K562 treated with DMSO at 1 percent for 24 hours (cell line): ENCODE results near the gene MUC22. TPM values are rescaled to one million over a fixed set of nuclear protein-coding genes. Genes with fewer than 3 reads are reported as not detected.

Source experiments
- total RNA-seq: library from RNA; unstranded; fragments of 300-600 nt; gene quantifications from 2 replicates; pipeline ENCODE4 v1.2.3, GENCODE V29; 2022; ENCODE audit warnings: low read depth; ENCODE audit not compliant: insufficient read depth

MUC22 gene
- total RNA-seq: not detected in 2 replicates

DNA sequence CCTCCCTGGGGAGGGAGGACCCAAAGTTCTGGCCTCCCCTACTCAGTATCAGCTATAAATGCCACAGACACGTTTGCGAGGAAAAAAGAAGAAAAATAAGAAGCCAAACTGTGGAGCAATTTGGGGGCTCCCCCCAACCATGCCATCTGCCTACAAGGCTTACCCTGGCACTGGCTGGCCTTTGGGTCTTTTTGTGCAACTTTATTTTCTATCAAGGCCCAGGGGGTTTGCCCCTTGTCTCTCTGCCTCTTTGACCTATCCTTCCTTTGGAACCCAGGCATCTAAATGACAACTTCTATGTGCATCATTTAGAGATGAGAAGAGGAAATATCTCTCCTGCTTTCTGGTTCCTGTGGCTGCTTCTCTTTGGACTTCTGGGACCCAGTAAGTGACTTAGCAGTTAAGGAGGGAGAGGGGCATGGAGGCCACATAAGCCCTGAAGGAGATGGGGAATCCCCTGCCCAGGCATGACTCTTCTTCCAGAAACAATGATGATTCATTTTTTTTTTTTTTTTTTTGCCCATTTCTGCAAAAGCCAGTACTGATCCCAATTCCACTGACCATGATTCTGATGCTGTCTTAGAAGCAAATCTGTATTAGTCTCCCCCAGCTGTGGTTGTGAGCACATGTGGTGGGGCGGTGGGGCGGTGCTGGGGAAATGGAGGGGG lies at the start of gene MUC22:
TSS of gene MUC22 (plus strand) at position 82 of the 668 bp plus-strand sequence. CDS start at position 315, 233 bp downstream.

GRCh38 chr6:30983439-30983838 lies 26.8 kb upstream of the MUC22 start, which contains the start of gene MUC21:
TSS of gene MUC21 (plus strand) at chr6:30983718. CDS start at chr6:30983959, 241 bp downstream.

Other genes with a start within 250 kb of the MUC22 start
- gene DDR1, start 126.0 kb upstream of the MUC22 start, total RNA-seq: 79.0 and 87.6 TPM in 2 replicates
- 43.0 and 44.3 TPM in 2 replicates for gene GTF2H4, start 102.3 kb upstream of the MUC22 start, total RNA-seq
- gene VARS2, start 96.2 kb upstream of the MUC22 start, total RNA-seq: 59.2 and 63.7 TPM in 2 replicates
- gene SFTA2, start 78.3 kb upstream of the MUC22 start, total RNA-seq: not detected in 2 replicates
- gene MUCL3, start 69.5 kb upstream of the MUC22 start, total RNA-seq: 0.05 TPM in 1 of 2 replicates, not detected in the other
- not detected in 2 replicates for gene MUC21, start 26.8 kb upstream of the MUC22 start, total RNA-seq
- gene C6orf15, start 102.1 kb downstream of the MUC22 start, total RNA-seq: not detected in 2 replicates
- gene PSORS1C1, start 104.3 kb downstream of the MUC22 start, total RNA-seq: not detected in 2 replicates
- gene CDSN, start 110.0 kb downstream of the MUC22 start, total RNA-seq: not detected in 2 replicates
- not detected in 2 replicates for gene PSORS1C2, start 128.6 kb downstream of the MUC22 start, total RNA-seq
- 39.6 and 47.7 TPM in 2 replicates for gene CCHCR1, start 147.3 kb downstream of the MUC22 start, total RNA-seq
- 72.6 and 76.1 TPM in 2 replicates for gene TCF19, start 148.1 kb downstream of the MUC22 start, total RNA-seq
- gene POU5F1, start 160.2 kb downstream of the MUC22 start, total RNA-seq: 0.91 and 1.3 TPM in 2 replicates